ENCODE data around the gene KRTAP5-2. TPM values are rescaled to one million over a fixed set of nuclear protein-coding genes. Genes with fewer than 3 reads are reported as not detected.

Gene KRTAP5-2
- total and polyA plus RNA-seq, 2 of the 8 experiments (the other 6 are each of a cell fraction or from before 2014, with no cell fraction given): not detected

DNA sequence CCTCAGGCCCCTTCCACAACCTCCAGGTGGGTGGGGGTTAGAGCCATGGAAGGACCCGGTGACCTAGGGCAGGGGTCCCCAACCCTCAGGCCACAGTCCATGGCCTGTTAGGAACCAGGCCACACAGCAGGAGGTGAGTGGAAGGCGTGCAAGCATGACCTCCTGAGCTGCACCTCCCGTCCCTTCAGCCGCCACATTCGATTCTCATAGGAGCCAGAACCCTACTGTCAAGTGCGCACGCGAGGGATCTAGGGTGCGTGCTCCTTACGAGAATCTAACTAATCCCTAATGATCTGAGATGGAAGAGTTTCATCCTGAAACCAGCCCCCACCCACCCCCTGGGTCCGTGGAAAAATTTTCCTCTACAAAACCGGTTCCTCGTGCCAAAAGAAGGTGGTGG, 27.4 kb upstream of the KRTAP5-2 start:
- ChIA-PET POLR2A (ENCODE audit: partially characterized antibody) (no interaction called here), CTCF (ENCODE audit: partially characterized antibody) (interaction anchor here (0.8 to 6.5 kb wide), 3 partner anchors 14 to 79 kb away, joined by 3 to 47 read pairs (median 41); partner anchors contain the start of gene KRTAP5-2)
- Histone ChIP-seq H2BK12ac (ENCODE audit: low read depth, low read length) (no peak overlapping the region), H3K23me2 (ENCODE audit: low read depth, low read length) (no peaks in the 10 kb centered on the region), H2AK5ac (ENCODE audit: low read depth, low read length) (no peak overlapping the region), H3K4me2 (ENCODE audit: insufficient read depth in 1 of 2, low read depth in 2 of 2, low read length in 2 of 2) (no peak overlapping the region), H4K5ac (ENCODE audit: insufficient read length, low read depth, low read length) (no peak overlapping the region), H3K36me3 (ENCODE audit: control insufficient read depth in 2 of 4, insufficient read depth in 4 of 4, low read length in 3 of 4) (no peaks in the 10 kb centered on the region), H3K27me3 (replicated peaks in 1 of 4; ENCODE audit: control insufficient read depth in 3 of 4, extremely low read depth in 1 of 4, insufficient read depth in 3 of 4, low read length in 3 of 4) (peaks cover 0 to 16% (median 3%) of the 10 kb centered on the region in 4 experiments; a peak in 5 of 7 replicates), H3K9me3 (ENCODE audit: insufficient read depth in 2 of 2, low read depth in 1 of 2, low read length in 1 of 2) (no peaks in the 10 kb centered on the region), H3K79me1 (ENCODE audit: low read depth, low read length) (no peaks in the 10 kb centered on the region), H3K9ac (replicated peaks in 1 of 4; ENCODE audit: extremely low read depth in 1 of 4, low read depth in 3 of 4, low read length in 3 of 4) (no peak overlapping the region), H4K20me1 (replicated peaks in 1 of 2; ENCODE audit: control insufficient read depth in 1 of 2, insufficient read depth in 2 of 2, low read length in 2 of 2) (no peaks in the 10 kb centered on the region), H3K14ac (ENCODE audit: insufficient read length) (no peak overlapping the region), H2BK15ac (ENCODE audit: low read length) (no peak overlapping the region), H3K79me2 (ENCODE audit: control insufficient read depth in 1 of 2, insufficient read depth in 2 of 2, low read length in 2 of 2) (no peaks in the 10 kb centered on the region), H3K56ac (replicated peaks; ENCODE audit: insufficient read length, low read depth, low read length) (no peak overlapping the region), H2BK20ac (ENCODE audit: low read length) (no peak overlapping the region), H3K27ac (ENCODE audit: low read depth, low read length) (no peak overlapping the region), H3K23ac (ENCODE audit: insufficient read length) (no peak overlapping the region), H4K8ac (ENCODE audit: extremely low read depth, insufficient read depth, low read length) (no peak overlapping the region; the same call in 1 of the 2 replicates), H3K18ac (ENCODE audit: extremely low read depth, low read length) (no peak overlapping the region), H3K4me1 (replicated peaks in 1 of 4; ENCODE audit: control insufficient read depth in 3 of 4, insufficient read depth in 4 of 4, low read length in 3 of 4) (peaks cover 0 to 4% (median 1%) of the 10 kb centered on the region in 4 experiments; a peak in 5 of 7 replicates), H3K4me3 (ENCODE audit: extremely low read depth in 1 of 4, insufficient read depth in 2 of 4, low read depth in 3 of 4, low read length in 4 of 4) (no peak overlapping the region), H2AFZ (ENCODE audit: low read length) (no peak overlapping the region), H2BK5ac (ENCODE audit: low read depth, low read length) (no peak overlapping the region), H2BK120ac (replicated peaks; ENCODE audit: low read depth, low read length) (no peak overlapping the region), H3K4ac (replicated peaks; ENCODE audit: insufficient read length, low read depth, low read length) (no peak overlapping the region), H4K91ac (replicated peaks; ENCODE audit: insufficient read length, low read length) (no peak overlapping the region)
- DNase-seq (ENCODE audit: low read depth in 1 of 2, low spot score in 2 of 2) (no peak), FAIRE-seq (no peak)
- 91% methylated on average over 12 of the region's 13 CpGs; no CpG with 5 or more reads in 1 of the 2 experiments for WGBS, 2 experiments (ENCODE audit: extremely low coverage in 1 of 2, insufficient coverage in 1 of 2, insufficient read length in 1 of 2, insufficient replicate concordance in 2 of 2, low coverage in 1 of 2, low lambda C conversion rate in 2 of 2, missing lambda C conversion rate in 1 of 2)
- TF ChIP-seq ASH2L (IDR thresholded peaks at IDR 0.05; ENCODE audit: low read length) (no peak), CEBPB (IDR thresholded peaks at IDR 0.05; ENCODE audit: low read depth, low read length) (no peak), POLR2A (IDR thresholded peaks at IDR 0.05; ENCODE audit: control extremely low read depth in 1 of 2, low read depth in 2 of 2, low read length in 2 of 2) (no peak), HDAC2 (IDR thresholded peaks at IDR 0.05; ENCODE audit: borderline replicate concordance in 1 of 2, low read depth in 2 of 2, low read length in 2 of 2) (no peak)

All from H1 (cell line).